Measurements from ENCODE around the gene SLBP.

SLBP gene

GRCh38 chr4:1755297-1755696 is 43.2 kb upstream of the SLBP start:
- Histone ChIP-seq H3K27me3 (ENCODE audit: control insufficient read depth in 1 of 2, insufficient read depth in 2 of 2, low read length in 2 of 2) (no peaks in the 10 kb centered on the region), H3K4me1 (ENCODE audit: control insufficient read depth in 1 of 2, insufficient read depth in 2 of 2, low read length in 2 of 2) (peaks cover 7 to 14% of the 10 kb centered on the region in 2 donors), H3K4me3 (ENCODE audit: low read depth in 1 of 2, low read length in 2 of 2) (no peak overlapping the region), H3K36me3 (ENCODE audit: control insufficient read depth in 1 of 2, insufficient read depth in 2 of 2, low read length in 2 of 2) (no peaks in the 10 kb centered on the region), H3K27ac (ENCODE audit: low read depth, low read length) (no peak overlapping the region), H3K9ac (ENCODE audit: low read depth in 1 of 2, low read length in 2 of 2) (no peak overlapping the region), H3K9me3 (ENCODE audit: control insufficient read depth in 1 of 2, low read length in 2 of 2) (no peaks in the 10 kb centered on the region)

- Histone ChIP-seq H3K27ac (ENCODE audit: low read depth, low read length) (no peak overlapping the region), H3K4me3 (ENCODE audit: low read depth in 1 of 2, low read length in 2 of 2) (no peak overlapping the region), H3K9ac (ENCODE audit: low read depth in 1 of 2, low read length in 2 of 2) (no peak overlapping the region), H3K36me3 (ENCODE audit: control insufficient read depth in 1 of 2, insufficient read depth in 2 of 2, low read length in 2 of 2) (no peaks in the 10 kb centered on the region), H3K27me3 (ENCODE audit: control insufficient read depth in 1 of 2, insufficient read depth in 2 of 2, low read length in 2 of 2) (no peaks in the 10 kb centered on the region), H3K9me3 (ENCODE audit: control insufficient read depth in 1 of 2, low read length in 2 of 2) (no peaks in the 10 kb centered on the region), H3K4me1 (ENCODE audit: control insufficient read depth in 1 of 2, insufficient read depth in 2 of 2, low read length in 2 of 2) (peaks cover 7 to 14% of the 10 kb centered on the region in 2 donors)
Observed at GRCh38 chr4:1754336-1754735, 42.2 kb upstream of the SLBP start.

DNA sequence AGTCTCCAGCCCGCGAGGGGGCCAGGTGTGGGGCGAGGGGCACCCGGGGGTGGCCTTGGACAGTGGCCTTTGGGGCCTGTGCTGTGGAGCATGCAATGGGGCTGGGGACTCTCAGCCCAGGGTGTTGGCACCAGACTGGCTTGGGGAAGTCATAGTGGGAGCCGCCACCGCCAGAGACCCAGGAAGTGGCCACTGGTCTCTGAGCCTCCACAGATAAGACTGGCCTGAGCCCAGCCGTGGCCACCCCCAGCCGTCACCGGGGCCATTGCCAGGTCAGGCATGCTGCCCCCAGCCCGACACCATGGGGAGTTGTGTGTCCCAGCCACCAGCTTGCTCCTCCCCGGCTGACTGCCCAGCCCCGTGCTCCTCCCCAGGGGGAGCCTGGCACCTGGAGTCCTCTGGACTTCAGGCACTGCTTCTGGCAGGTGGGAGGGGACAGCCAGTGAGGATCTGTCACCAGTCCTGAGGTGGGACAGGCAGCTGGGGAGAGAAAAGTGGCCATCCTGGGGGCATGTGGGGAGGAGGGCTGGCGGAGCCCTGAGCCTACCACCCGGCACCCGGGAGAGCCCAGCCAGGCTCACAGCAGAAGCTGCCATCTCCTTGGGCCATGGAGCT is 41.7 kb upstream of the SLBP start:
- peaks cover 7 to 14% of the 10 kb centered on the region in 2 donors for H3K4me1 ChIP-seq (ENCODE audit: control insufficient read depth in 1 of 2, insufficient read depth in 2 of 2, low read length in 2 of 2)
- no peak overlapping the region for H3K27ac ChIP-seq (ENCODE audit: low read depth, low read length)
- no peaks in the 10 kb centered on the region for H3K9me3 ChIP-seq (ENCODE audit: control insufficient read depth in 1 of 2, low read length in 2 of 2)
- H3K9ac ChIP-seq (ENCODE audit: low read depth in 1 of 2, low read length in 2 of 2) = no peak overlapping the region
- no peak overlapping the region for H3K4me3 ChIP-seq (ENCODE audit: low read depth in 1 of 2, low read length in 2 of 2)
- H3K27me3 ChIP-seq (ENCODE audit: control insufficient read depth in 1 of 2, insufficient read depth in 2 of 2, low read length in 2 of 2) = no peaks in the 10 kb centered on the region
- H3K36me3 ChIP-seq (ENCODE audit: control insufficient read depth in 1 of 2, insufficient read depth in 2 of 2, low read length in 2 of 2) = no peaks in the 10 kb centered on the region

GRCh38 chr4:1753294-1753696 is 41.2 kb upstream of the SLBP start:
- H3K4me1 ChIP-seq (ENCODE audit: control insufficient read depth in 1 of 2, insufficient read depth in 2 of 2, low read length in 2 of 2) = peaks cover 10 to 17% of the 10 kb centered on the region in 2 donors
- no peaks in the 10 kb centered on the region for H3K36me3 ChIP-seq (ENCODE audit: control insufficient read depth in 1 of 2, insufficient read depth in 2 of 2, low read length in 2 of 2)
- H3K27me3 ChIP-seq (ENCODE audit: control insufficient read depth in 1 of 2, insufficient read depth in 2 of 2, low read length in 2 of 2) = no peaks in the 10 kb centered on the region
- no peak overlapping the region for H3K27ac ChIP-seq (ENCODE audit: low read depth, low read length)
- H3K4me3 ChIP-seq (ENCODE audit: low read depth in 1 of 2, low read length in 2 of 2) = no peak overlapping the region
- H3K9me3 ChIP-seq (ENCODE audit: control insufficient read depth in 1 of 2, low read length in 2 of 2) = no peaks in the 10 kb centered on the region
- no peak overlapping the region for H3K9ac ChIP-seq (ENCODE audit: low read depth in 1 of 2, low read length in 2 of 2)

DNA sequence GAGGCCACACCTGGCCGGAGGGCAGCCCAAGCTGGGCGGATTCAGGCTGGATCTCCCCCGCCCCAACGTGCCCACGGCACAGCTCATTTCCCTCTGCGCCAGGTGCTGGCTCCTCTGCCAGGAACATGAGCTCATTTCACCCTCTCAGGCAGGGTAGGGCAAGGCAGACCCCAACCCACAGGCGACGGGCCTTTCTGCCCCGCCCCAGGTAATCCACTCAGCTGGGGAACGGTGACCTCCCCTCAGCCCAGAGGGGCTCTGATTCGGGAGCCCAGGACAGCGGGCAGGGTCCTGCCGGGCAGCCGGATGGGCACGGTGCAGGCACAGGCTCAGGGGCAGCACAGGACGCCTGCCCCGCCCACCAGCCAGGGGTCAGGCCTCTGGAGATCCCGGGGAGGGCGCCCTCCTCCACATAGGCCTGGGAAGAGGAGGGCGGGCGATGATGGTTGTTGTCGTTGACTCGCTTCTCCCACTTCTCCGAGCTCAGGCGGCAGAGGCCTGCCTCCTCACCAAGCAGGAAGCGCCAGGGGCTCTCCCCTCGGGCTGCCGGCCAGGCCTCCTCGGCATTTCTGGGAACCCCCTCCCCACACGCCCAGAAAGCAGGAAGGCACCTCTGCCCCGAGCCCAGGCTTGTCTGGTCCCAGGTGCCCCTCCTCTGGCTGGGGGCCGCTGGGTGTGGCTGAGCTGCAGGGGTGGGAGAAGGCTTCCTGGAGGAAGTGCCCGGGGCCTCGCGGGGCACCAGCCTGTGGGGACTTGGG is 40.3 kb upstream of the SLBP start:
- H3K27me3 ChIP-seq (ENCODE audit: control insufficient read depth in 1 of 2, insufficient read depth in 2 of 2, low read length in 2 of 2) = no peaks in the 10 kb centered on the region
- peaks cover 10 to 17% of the 10 kb centered on the region in 2 donors for H3K4me1 ChIP-seq (ENCODE audit: control insufficient read depth in 1 of 2, insufficient read depth in 2 of 2, low read length in 2 of 2)
- H3K27ac ChIP-seq (ENCODE audit: low read depth, low read length) = no peak overlapping the region
- peak overlapping the region in 1 of 2 donors; percentile 18 for H3K9ac ChIP-seq (ENCODE audit: low read depth in 1 of 2, low read length in 2 of 2)
- no peaks in the 10 kb centered on the region for H3K9me3 ChIP-seq (ENCODE audit: control insufficient read depth in 1 of 2, low read length in 2 of 2)
- H3K36me3 ChIP-seq (ENCODE audit: control insufficient read depth in 1 of 2, insufficient read depth in 2 of 2, low read length in 2 of 2) = no peaks in the 10 kb centered on the region
- H3K4me3 ChIP-seq (ENCODE audit: low read depth in 1 of 2, low read length in 2 of 2) = peak overlapping the region in 1 of 2 donors; percentile 15

DNA sequence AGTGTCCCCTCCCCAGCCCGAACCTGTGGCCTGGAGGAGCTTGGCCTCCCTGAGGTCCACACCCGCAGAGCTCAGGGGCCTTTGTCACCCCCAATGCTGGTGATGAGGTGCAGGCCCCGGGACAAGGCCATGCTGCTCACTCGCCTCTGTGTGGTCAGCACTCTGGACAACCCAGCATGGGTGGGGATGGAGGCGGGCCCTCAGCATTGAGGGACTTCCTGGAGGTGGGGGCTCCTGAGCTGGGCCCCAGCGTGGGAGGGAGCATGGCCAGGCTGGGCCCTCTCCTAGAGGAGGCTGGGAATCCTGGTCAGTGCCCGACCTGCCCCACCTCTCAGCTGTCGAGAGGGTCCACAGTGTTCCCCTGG is 39.8 kb upstream of the SLBP start:
- Histone ChIP-seq H3K4me3 (ENCODE audit: low read depth in 1 of 2, low read length in 2 of 2) (no peak overlapping the region), H3K4me1 (ENCODE audit: control insufficient read depth in 1 of 2, insufficient read depth in 2 of 2, low read length in 2 of 2) (peaks cover 10 to 17% of the 10 kb centered on the region in 2 donors), H3K36me3 (ENCODE audit: control insufficient read depth in 1 of 2, insufficient read depth in 2 of 2, low read length in 2 of 2) (no peaks in the 10 kb centered on the region), H3K27me3 (ENCODE audit: control insufficient read depth in 1 of 2, insufficient read depth in 2 of 2, low read length in 2 of 2) (no peaks in the 10 kb centered on the region), H3K9ac (ENCODE audit: low read depth in 1 of 2, low read length in 2 of 2) (peak overlapping the region in 1 of 2 donors; percentile 18), H3K27ac (ENCODE audit: low read depth, low read length) (no peak overlapping the region), H3K9me3 (ENCODE audit: control insufficient read depth in 1 of 2, low read length in 2 of 2) (no peaks in the 10 kb centered on the region)

DNA sequence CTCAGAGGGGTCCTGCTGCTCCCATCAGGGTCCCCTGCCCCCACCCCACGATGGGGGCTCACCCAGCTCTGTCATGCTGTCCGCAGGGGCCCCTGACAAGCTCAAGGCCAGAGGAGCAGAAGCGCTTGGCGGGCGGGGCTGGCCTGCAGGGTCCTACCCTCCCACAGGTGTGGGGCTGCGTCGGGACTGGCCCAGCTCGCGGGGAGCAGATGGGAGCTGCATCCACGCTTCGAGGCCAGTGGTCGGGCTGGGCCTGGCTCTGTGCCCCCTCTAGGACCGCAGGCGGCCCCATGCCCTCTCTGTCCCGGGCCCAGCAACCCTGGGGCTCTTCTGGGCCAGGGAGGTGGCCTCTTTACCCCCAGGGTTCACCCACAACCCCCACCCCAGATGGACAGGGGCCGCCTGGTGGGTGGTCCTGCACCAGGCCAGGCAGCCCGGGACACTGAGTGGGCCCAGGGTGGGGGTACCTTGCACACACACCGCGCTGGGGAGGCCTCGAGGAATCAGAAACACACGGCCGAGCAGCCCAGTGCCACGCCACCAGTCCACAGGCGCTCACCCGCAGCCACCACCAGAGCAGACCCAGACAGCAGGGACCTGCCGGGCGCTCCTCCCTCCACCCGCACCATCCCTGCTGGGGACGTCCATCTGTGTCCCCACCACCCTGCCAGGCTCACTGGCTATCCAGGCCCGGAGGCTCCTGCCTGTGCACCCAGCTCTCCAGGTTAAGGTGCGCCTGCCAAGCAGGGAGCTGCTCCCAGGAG is 39.2 kb upstream of the SLBP start:
- Histone ChIP-seq H3K36me3 (ENCODE audit: control insufficient read depth in 1 of 2, insufficient read depth in 2 of 2, low read length in 2 of 2) (no peaks in the 10 kb centered on the region), H3K9ac (ENCODE audit: low read depth in 1 of 2, low read length in 2 of 2) (no peak overlapping the region), H3K9me3 (ENCODE audit: control insufficient read depth in 1 of 2, low read length in 2 of 2) (no peaks in the 10 kb centered on the region), H3K27ac (ENCODE audit: low read depth, low read length) (no peak overlapping the region), H3K27me3 (ENCODE audit: control insufficient read depth in 1 of 2, insufficient read depth in 2 of 2, low read length in 2 of 2) (no peaks in the 10 kb centered on the region), H3K4me3 (ENCODE audit: low read depth in 1 of 2, low read length in 2 of 2) (no peak overlapping the region), H3K4me1 (ENCODE audit: control insufficient read depth in 1 of 2, insufficient read depth in 2 of 2, low read length in 2 of 2) (peaks cover 10 to 17% of the 10 kb centered on the region in 2 donors)

DNA sequence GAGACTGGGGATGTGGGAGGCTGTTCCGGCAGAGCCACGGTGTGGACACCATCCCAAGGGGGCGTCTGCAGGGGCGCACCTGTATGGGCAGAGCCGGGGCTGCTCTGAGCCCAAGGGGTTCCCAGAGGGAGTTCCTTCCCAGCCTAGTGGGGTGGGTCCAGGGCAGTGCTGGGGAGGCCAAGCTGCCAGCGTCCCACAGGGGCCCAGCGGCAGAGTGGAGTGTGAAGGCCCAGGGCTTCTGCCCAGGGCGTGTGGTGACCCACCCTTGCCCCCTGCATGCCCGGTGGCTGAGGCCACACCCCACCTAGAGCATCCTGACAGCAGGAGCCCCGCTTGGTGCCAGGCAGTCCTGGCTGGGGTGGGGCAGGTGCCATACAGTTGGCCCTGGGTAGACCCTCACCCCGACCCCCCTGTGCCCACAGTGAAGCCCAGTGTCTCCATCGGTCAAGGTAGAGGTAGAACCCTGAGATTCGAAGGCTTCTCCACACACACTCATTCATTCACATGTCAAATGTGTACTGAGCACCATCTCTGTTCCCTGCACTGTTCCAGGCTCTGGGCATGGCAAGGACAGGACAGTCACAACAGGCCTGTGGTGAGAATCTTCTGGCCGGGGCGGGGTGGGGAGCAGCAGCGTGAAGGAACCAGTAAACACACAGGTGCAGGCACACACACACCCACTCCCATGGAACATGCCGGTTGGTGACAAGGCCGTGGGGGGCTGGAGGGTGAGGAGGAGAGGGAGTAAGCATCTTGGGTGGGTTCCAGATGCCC is 38.4 kb upstream of the SLBP start:
- no peak overlapping the region for H3K4me3 ChIP-seq (ENCODE audit: low read depth in 1 of 2, low read length in 2 of 2)
- H3K4me1 ChIP-seq (ENCODE audit: control insufficient read depth in 1 of 2, insufficient read depth in 2 of 2, low read length in 2 of 2) = peaks cover 10 to 17% of the 10 kb centered on the region in 2 donors
- H3K27ac ChIP-seq (ENCODE audit: low read depth, low read length) = no peak overlapping the region
- H3K9me3 ChIP-seq (ENCODE audit: control insufficient read depth in 1 of 2, low read length in 2 of 2) = no peaks in the 10 kb centered on the region
- no peak overlapping the region for H3K9ac ChIP-seq (ENCODE audit: low read depth in 1 of 2, low read length in 2 of 2)
- H3K36me3 ChIP-seq (ENCODE audit: control insufficient read depth in 1 of 2, insufficient read depth in 2 of 2, low read length in 2 of 2) = no peaks in the 10 kb centered on the region
- no peaks in the 10 kb centered on the region for H3K27me3 ChIP-seq (ENCODE audit: control insufficient read depth in 1 of 2, insufficient read depth in 2 of 2, low read length in 2 of 2)

DNA sequence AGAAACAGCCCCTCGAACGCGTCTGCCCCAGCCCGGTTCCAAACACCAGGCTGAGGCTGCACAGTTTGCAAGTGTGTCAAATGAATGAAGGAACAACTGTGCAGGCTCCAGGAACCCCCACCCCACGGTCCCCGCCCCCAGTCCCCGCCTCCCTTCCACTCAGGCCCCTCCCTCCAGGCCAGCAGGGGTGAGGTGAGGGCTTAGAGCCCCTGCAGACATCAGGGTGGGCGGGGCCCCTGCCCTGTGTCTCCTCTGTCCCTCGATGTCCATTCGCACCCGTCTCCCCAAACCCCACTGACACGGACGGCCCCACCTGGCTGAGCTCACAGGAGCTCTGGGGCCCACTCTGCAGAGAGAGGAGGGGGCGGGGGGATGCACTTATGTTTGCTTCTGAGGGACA is 37.7 kb upstream of the SLBP start:
- H3K9me3 ChIP-seq (ENCODE audit: control insufficient read depth in 1 of 2, low read length in 2 of 2) = no peaks in the 10 kb centered on the region
- H3K4me3 ChIP-seq (ENCODE audit: low read depth in 1 of 2, low read length in 2 of 2) = no peak overlapping the region
- H3K4me1 ChIP-seq (ENCODE audit: control insufficient read depth in 1 of 2, insufficient read depth in 2 of 2, low read length in 2 of 2) = peaks cover 10 to 17% of the 10 kb centered on the region in 2 donors

More for the DNA sequence above, 37.7 kb upstream of the SLBP start:
- H3K27ac ChIP-seq (ENCODE audit: low read depth, low read length) = no peak overlapping the region
- H3K36me3 ChIP-seq (ENCODE audit: control insufficient read depth in 1 of 2, insufficient read depth in 2 of 2, low read length in 2 of 2) = peaks cover 0 to 4% of the 10 kb centered on the region in 2 donors
- no peaks in the 10 kb centered on the region for H3K27me3 ChIP-seq (ENCODE audit: control insufficient read depth in 1 of 2, insufficient read depth in 2 of 2, low read length in 2 of 2)
- H3K9ac ChIP-seq (ENCODE audit: low read depth in 1 of 2, low read length in 2 of 2) = no peak overlapping the region

Measured in duodenal mucosa (tissue), 2 donors.